GM12892 (cell line): ENCODE data around the gene RERGL.

Source experiments
- POLR2A ChIP-seq: IDR thresholded peaks from 2 replicates; pipeline ENCODE4 v1.6.1; 2011; ENCODE audit warnings: low read depth, low read length, control low read depth
- TAF1 ChIP-seq: IDR thresholded peaks from 2 replicates; pipeline ENCODE4 v1.6.1; 2011; ENCODE audit warnings: low read depth, mild to moderate bottlenecking, control low read depth, low read length, borderline replicate concordance

- TF ChIP-seq POLR2A (no peak), TAF1 (no peak)
Measured at GRCh38 chr12:18057051-18057450, 32.9 kb downstream of the RERGL start.
